ENCODE results near the gene ABLIM2. TPM values are rescaled to one million over a fixed set of nuclear protein-coding genes. Genes with fewer than 3 reads are reported as not detected.

The ABLIM2 gene
- polyA plus RNA-seq, 1 donor from 2014 or later, result 14.9 TPM

DNA sequence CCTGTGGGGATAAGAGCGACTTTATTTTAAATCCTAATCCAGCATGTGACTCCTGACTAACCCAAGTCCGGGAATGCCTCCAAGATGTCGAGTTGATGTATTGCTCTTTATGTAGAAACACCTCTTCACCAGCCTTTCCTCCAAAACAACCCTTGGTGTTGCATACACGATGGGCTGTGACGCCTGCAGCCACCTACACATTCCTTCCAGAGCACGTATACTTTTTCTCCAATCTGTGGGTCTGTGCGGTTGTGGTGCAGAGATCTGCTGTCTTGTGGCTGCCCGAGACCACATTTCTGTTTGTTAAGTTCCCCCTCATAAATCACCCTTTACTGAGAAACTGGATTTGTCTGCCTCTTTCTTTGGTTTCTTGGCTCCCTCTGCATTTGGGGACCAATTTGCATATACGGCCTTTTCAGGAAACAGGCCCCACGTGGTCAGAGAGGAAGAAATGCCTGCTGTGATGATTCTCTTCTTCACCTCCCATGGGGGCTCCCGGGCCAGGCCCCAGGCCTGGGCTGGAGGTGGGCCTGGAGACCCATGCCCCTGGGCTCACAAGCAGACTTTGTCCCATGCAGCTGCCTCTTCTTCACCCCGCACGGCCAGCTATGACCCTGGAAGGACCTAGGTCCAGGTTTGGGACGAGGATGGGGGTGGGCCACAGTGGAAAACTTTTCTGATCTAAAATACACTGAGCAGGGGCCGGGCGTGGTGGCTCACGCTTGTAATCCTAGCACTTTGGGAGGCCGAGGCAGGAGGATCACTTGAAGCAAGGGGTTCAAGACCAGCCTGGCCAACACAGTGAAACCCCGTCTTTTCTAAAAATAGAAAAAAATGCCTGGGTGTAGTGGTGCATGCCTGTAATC lies 197.6 kb downstream of the ABLIM2 start:
- no peaks in the 10 kb centered on the region for H3K79me2 ChIP-seq (replicated peaks; ENCODE audit: insufficient read depth, low read length)
- H3K9me2 ChIP-seq (ENCODE audit: insufficient read depth, low read length), result no peaks in the 10 kb centered on the region
- no peak overlapping the region for H3K27ac ChIP-seq (ENCODE audit: low read length)
- H3K9me3 ChIP-seq (ENCODE audit: low read length), result no peaks in the 10 kb centered on the region
- H2AFZ ChIP-seq (ENCODE audit: low read depth, low read length), result no peak overlapping the region
- TF ChIP-seq, protein P1, sequence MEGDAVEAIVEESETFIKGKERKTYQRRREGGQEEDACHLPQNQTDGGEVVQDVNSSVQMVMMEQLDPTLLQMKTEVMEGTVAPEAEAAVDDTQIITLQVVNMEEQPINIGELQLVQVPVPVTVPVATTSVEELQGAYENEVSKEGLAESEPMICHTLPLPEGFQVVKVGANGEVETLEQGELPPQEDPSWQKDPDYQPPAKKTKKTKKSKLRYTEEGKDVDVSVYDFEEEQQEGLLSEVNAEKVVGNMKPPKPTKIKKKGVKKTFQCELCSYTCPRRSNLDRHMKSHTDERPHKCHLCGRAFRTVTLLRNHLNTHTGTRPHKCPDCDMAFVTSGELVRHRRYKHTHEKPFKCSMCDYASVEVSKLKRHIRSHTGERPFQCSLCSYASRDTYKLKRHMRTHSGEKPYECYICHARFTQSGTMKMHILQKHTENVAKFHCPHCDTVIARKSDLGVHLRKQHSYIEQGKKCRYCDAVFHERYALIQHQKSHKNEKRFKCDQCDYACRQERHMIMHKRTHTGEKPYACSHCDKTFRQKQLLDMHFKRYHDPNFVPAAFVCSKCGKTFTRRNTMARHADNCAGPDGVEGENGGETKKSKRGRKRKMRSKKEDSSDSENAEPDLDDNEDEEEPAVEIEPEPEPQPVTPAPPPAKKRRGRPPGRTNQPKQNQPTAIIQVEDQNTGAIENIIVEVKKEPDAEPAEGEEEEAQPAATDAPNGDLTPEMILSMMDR (IDR thresholded peaks at IDR 0.05; ENCODE audit: poor library complexity, severe bottlenecking), result no peak
- no peak for TF ChIP-seq SMC3 (conservative IDR thresholded peaks at IDR 0.05; ENCODE audit: poor library complexity)
- no peak overlapping the region for H3K4me3 ChIP-seq (ENCODE audit: low read length)
- H3K27me3 ChIP-seq (ENCODE audit: insufficient read depth, low read depth, low read length), result no peaks in the 10 kb centered on the region
- H3K4me2 ChIP-seq (ENCODE audit: low read length), result no peak overlapping the region
- H3F3A ChIP-seq (ENCODE audit: insufficient read depth, low read length, poor library complexity, severe bottlenecking), result no peaks in the 10 kb centered on the region
- no peaks in the 10 kb centered on the region for H3K36me3 ChIP-seq (ENCODE audit: insufficient read depth, low read length)
- H4K20me1 ChIP-seq (ENCODE audit: insufficient read depth), result no peaks in the 10 kb centered on the region
- H3K9ac ChIP-seq (ENCODE audit: low read length), result no peak overlapping the region

DNA sequence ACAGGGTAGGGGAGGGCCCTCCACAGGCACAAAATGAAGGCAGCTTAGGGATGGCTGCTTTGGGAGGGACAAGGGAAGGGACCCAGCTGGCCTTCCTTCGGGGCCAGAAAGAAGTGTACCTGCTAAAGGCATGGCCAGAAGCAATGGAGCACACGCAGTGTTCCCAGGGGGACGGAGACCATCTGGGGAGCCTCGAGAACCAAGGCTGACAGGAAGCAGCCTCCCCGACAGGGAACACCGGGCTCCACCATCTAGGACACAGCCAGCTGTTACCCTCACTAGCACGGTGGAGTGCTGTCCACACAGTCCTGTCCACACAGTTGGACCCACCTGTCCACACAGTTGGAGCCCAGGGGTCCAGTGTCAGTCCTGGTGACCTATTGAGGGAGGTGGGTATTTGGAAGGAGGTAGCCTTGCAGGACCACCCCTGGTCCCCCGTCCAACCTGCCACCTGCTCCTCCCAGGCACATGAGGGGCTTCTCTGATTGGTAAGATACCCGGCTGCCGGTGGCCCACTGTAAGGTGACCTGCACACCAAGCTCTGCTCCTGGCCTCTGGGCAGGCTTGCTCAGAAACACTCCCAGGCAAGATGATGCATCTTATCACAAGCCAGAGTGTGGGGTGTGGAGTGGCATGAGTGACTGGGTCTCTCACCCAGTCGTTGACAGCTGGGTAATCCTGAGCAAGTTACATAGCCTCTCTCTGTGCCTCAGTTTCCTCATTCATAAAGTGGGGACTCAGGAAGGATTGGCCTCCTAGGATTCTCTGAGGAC lies 198.4 kb downstream of the ABLIM2 start:
- H3K4me3 ChIP-seq (ENCODE audit: low read length), result no peak overlapping the region
- no peak overlapping the region for H3K27ac ChIP-seq (ENCODE audit: low read length)
- H3K27me3 ChIP-seq (ENCODE audit: insufficient read depth, low read depth, low read length), result no peaks in the 10 kb centered on the region
- H3K79me2 ChIP-seq (replicated peaks; ENCODE audit: insufficient read depth, low read length), result no peaks in the 10 kb centered on the region
- no peaks in the 10 kb centered on the region for H3K9me3 ChIP-seq (ENCODE audit: low read length)
- no peak overlapping the region for H3K4me2 ChIP-seq (ENCODE audit: low read length)
- H3K9ac ChIP-seq (ENCODE audit: low read length), result no peak overlapping the region
- no peaks in the 10 kb centered on the region for H3F3A ChIP-seq (ENCODE audit: insufficient read depth, low read length, poor library complexity, severe bottlenecking)
- TF ChIP-seq EZH2 (IDR thresholded peaks at IDR 0.05; ENCODE audit: borderline replicate concordance, insufficient read depth, low read length, poor library complexity, severe bottlenecking), result no peak
- TF ChIP-seq, protein P1 (IDR thresholded peaks at IDR 0.05; ENCODE audit: poor library complexity, severe bottlenecking), result no peak
- no peak for TF ChIP-seq EP300 (conservative IDR thresholded peaks at IDR 0.05; ENCODE audit: poor library complexity, severe bottlenecking)
- no peak for TF ChIP-seq POLR2AphosphoS5 (IDR thresholded peaks at IDR 0.05)
- no peak for TF ChIP-seq RAD21 (conservative IDR thresholded peaks at IDR 0.05)
- TF ChIP-seq, protein P2, sequence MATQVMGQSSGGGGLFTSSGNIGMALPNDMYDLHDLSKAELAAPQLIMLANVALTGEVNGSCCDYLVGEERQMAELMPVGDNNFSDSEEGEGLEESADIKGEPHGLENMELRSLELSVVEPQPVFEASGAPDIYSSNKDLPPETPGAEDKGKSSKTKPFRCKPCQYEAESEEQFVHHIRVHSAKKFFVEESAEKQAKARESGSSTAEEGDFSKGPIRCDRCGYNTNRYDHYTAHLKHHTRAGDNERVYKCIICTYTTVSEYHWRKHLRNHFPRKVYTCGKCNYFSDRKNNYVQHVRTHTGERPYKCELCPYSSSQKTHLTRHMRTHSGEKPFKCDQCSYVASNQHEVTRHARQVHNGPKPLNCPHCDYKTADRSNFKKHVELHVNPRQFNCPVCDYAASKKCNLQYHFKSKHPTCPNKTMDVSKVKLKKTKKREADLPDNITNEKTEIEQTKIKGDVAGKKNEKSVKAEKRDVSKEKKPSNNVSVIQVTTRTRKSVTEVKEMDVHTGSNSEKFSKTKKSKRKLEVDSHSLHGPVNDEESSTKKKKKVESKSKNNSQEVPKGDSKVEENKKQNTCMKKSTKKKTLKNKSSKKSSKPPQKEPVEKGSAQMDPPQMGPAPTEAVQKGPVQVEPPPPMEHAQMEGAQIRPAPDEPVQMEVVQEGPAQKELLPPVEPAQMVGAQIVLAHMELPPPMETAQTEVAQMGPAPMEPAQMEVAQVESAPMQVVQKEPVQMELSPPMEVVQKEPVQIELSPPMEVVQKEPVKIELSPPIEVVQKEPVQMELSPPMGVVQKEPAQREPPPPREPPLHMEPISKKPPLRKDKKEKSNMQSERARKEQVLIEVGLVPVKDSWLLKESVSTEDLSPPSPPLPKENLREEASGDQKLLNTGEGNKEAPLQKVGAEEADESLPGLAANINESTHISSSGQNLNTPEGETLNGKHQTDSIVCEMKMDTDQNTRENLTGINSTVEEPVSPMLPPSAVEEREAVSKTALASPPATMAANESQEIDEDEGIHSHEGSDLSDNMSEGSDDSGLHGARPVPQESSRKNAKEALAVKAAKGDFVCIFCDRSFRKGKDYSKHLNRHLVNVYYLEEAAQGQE (IDR thresholded peaks at IDR 0.05; ENCODE audit: borderline replicate concordance), result no peak
- H3K36me3 ChIP-seq (ENCODE audit: insufficient read depth, low read length), result no peaks in the 10 kb centered on the region
- no peaks in the 10 kb centered on the region for H4K20me1 ChIP-seq (ENCODE audit: insufficient read depth)
- no peaks in the 10 kb centered on the region for H3K9me2 ChIP-seq (ENCODE audit: insufficient read depth, low read length)
- H2AFZ ChIP-seq (ENCODE audit: low read depth, low read length), result no peak overlapping the region

All from neural cell (in vitro differentiated cells).